Breast epithelium (tissue), 4 donors: ENCODE measurements around the gene CRYBG1. TPM values are rescaled to one million over a fixed set of nuclear protein-coding genes. Genes with fewer than 3 reads are reported as not detected.
A peak's percentile ranks its signal among the peaks of the same experiment; 100 is the strongest.

ENCODE experiments used
- DNase-seq, 2 donors: peaks; one replicate each; pipeline ENCODE4 v3.0.0-alpha.2; 2019; ENCODE audit warnings: low spot score in 2 of 2
- H3K27ac ChIP-seq, 2 donors: fragments of 200-600 bp; sonication (generic) in 1 of 2; one replicate each; pipeline ENCODE4 v1.5.1; 2016 to 2019; ENCODE audit warnings: mild to moderate bottlenecking in 1 of 2
- H3K27me3 ChIP-seq, 2 donors: fragments of 200-600 bp; sonication (generic) in 1 of 2; one replicate each; pipeline versions ENCODE4 v1.5.1 to v1.6.0; 2017 to 2019; ENCODE audit warnings: control low read depth in 1 of 2, mild to moderate bottlenecking in 1 of 2
- H3K36me3 ChIP-seq: fragments of 200-600 bp; one replicate; pipeline ENCODE4 v1.5.1; 2019
- H3K4me1 ChIP-seq, 2 donors: fragments of 200-600 bp; sonication (generic); one replicate each; pipeline ENCODE4 v1.5.1; 2016 to 2019; ENCODE audit warnings: control low read depth in 1 of 2
- H3K4me3 ChIP-seq, 3 donors: fragments of 200-600 bp; sonication (generic); 1 replicate in 2 of 3; 2 replicates in 1 of 3; pipeline ENCODE4 v1.5.1; 2016 to 2019; ENCODE audit warnings: mild to moderate bottlenecking in 3 of 3, moderate library complexity in 2 of 3
- H3K9me3 ChIP-seq, 2 donors: fragments of 200-600 bp; sonication (generic) in 1 of 2; one replicate each; pipeline ENCODE4 v1.5.1; 2016 to 2019; ENCODE audit warnings: control low read depth in 1 of 2
- CTCF ChIP-seq, 3 donors: fragments of 450-650 bp; IDR thresholded peaks; one replicate each; pipeline ENCODE4 v1.5.1; 2016 to 2017; ENCODE audit warnings: antibody characterized with exemption in 3 of 3, mild to moderate bottlenecking in 3 of 3, moderate library complexity in 3 of 3
- POLR2A ChIP-seq: fragments of 450-650 bp; IDR thresholded peaks from one replicate; pipeline ENCODE4 v1.6.1; 2016; ENCODE audit warnings: antibody characterized with exemption, mild to moderate bottlenecking, moderate library complexity
- POLR2AphosphoS5 ChIP-seq, 3 donors: sonication (generic); formaldehyde crosslinking; IDR thresholded peaks; one replicate each; pipeline ENCODE4 v1.6.1; 2017; ENCODE audit warnings: antibody characterized with exemption in 3 of 3
- intact Hi-C: fragments of 100-400 bp; cut with DNase I; formaldehyde crosslinking; loops from one replicate; pipeline ENCODE4 v1.15.1; 2023; ENCODE audit warnings: low total_unique reads
- total RNA-seq, 3 donors: library from RNA; depleted of rRNA; stranded (reverse); fragments of >200 nt; gene quantifications; one replicate each; pipeline ENCODE4 v1.1.0, GENCODE V29; 2016

Gene CRYBG1
- total RNA-seq, 3 donors from 2014 or later = 30.9 to 142 (median 38.3) TPM

DNA sequence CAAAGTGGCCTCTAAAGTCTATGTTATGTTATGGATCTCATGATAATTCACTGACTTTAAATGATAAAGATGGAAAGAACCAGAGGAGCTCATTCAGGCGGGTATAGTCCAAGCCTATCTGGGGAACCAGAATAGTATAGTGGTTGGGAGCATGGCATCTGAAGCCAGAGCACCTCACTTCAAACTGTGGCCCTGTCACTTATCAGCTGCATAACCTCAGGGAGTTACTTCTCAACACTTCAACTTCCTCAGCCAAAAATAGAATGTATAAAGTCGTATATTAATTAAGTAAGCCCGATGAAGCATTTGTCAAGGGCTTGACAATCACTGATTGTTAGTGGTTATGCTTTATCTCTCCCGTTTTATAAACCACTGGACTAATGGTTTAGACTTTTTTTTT is 156.1 kb downstream of the CRYBG1 start:
- intact Hi-C loops = no loop called here
- H3K36me3 ChIP-seq = no peaks in the 10 kb centered on the region
- no peaks in the 10 kb centered on the region for H3K27me3 ChIP-seq
- no peak for DNase-seq
- H3K9me3 ChIP-seq = no peaks in the 10 kb centered on the region
- TF ChIP-seq POLR2AphosphoS5 (IDR thresholded peaks at IDR 0.05) (no peak), CTCF (IDR thresholded peaks at IDR 0.05) (no peak), POLR2A (no peak)
- no peak overlapping the region for H3K4me3 ChIP-seq
- peak overlapping the region; percentile 44 to 96 for H3K27ac ChIP-seq
- H3K4me1 ChIP-seq = peaks cover 4 to 6% of the 10 kb centered on the region in 2 donors

DNA sequence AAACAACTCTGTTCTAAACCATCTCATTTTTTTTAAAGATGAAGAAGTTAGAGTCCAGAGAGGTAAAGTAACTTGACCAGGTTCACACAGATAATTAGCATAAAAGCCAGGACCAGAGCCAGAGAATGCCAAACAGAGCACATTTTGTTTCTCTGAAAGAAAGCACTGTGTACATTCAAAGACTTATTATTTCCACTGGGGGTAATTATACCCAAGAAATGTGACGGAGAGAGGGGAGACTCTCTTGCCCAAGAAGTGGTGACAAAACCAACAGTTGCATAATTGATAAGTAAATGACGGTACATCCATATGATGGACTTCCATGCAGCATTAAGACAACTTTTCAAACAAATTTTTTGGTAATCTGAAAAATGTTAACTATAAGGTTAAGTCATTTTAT is 157.2 kb downstream of the CRYBG1 start:
- no peak for DNase-seq
- H3K36me3 ChIP-seq = no peaks in the 10 kb centered on the region
- no peaks in the 10 kb centered on the region for H3K27me3 ChIP-seq
- no peaks in the 10 kb centered on the region for H3K9me3 ChIP-seq
- TF ChIP-seq CTCF (IDR thresholded peaks at IDR 0.05) (no peak), POLR2A (no peak), POLR2AphosphoS5 (IDR thresholded peaks at IDR 0.05) (no peak)
- intact Hi-C loops = no loop called here
- H3K4me1 ChIP-seq = peaks cover 0 to 6% of the 10 kb centered on the region in 2 donors
- no peak overlapping the region for H3K4me3 ChIP-seq
- H3K27ac ChIP-seq = no peak overlapping the region

GRCh38 chr6:106518748-106519147 is 158.2 kb downstream of the CRYBG1 start:
- H3K4me1 ChIP-seq = no peaks in the 10 kb centered on the region
- TF ChIP-seq POLR2AphosphoS5 (IDR thresholded peaks at IDR 0.05) (no peak), CTCF (IDR thresholded peaks at IDR 0.05) (no peak), POLR2A (no peak)
- H3K9me3 ChIP-seq = no peaks in the 10 kb centered on the region
- peak overlapping the region; percentile 34 to 55 for H3K27ac ChIP-seq
- intact Hi-C loops = no loop called here
- DNase-seq = no peak
- no peaks in the 10 kb centered on the region for H3K27me3 ChIP-seq
- H3K36me3 ChIP-seq = no peaks in the 10 kb centered on the region
- no peak overlapping the region for H3K4me3 ChIP-seq

DNA sequence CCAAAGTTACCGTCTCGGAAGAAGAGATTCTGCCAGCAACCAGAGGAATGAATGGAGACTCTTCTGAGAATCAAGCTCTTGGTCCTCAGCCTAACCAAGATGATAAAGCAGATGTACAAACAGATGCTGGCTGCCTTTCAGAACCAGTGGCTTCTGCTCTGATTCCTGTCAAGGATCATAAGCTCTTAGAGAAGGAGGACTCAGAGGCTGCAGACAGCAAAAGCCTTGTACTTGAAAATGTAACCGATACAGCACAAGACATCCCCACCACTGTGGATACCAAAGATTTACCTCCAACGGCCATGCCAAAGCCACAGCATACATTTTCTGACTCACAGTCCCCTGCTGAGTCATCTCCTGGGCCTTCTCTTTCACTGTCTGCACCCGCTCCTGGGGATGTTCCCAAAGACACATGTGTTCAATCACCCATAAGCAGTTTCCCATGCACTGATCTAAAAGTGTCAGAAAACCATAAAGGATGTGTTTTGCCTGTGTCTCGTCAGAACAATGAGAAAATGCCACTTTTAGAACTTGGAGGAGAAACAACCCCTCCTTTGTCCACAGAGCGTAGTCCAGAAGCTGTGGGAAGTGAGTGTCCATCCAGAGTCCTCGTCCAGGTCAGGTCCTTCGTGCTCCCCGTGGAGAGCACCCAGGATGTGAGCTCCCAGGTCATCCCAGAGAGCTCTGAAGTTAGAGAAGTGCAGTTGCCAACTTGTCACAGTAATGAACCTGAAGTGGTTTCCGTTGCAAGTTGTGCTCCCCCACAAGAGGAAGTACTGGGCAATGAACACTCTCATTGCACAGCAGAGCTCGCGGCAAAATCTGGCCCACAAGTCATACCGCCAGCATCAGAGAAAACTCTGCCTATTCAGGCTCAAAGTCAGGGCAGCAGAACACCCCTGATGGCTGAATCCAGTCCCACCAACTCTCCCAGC is 159.2 kb downstream of the CRYBG1 start:
- TF ChIP-seq POLR2AphosphoS5 (IDR thresholded peaks at IDR 0.05) = no peak
- no peak for TF ChIP-seq CTCF (IDR thresholded peaks at IDR 0.05)
- TF ChIP-seq POLR2A = no peak
- Histone ChIP-seq H3K36me3 (no peaks in the 10 kb centered on the region), H3K4me1 (peaks cover 0 to 4% of the 10 kb centered on the region in 2 donors), H3K27me3 (no peaks in the 10 kb centered on the region), H3K27ac (peak overlapping the region; percentile 34 to 55), H3K9me3 (no peaks in the 10 kb centered on the region), H3K4me3 (no peak overlapping the region)
- intact Hi-C loops = no loop called here
- no peak for DNase-seq

DNA sequence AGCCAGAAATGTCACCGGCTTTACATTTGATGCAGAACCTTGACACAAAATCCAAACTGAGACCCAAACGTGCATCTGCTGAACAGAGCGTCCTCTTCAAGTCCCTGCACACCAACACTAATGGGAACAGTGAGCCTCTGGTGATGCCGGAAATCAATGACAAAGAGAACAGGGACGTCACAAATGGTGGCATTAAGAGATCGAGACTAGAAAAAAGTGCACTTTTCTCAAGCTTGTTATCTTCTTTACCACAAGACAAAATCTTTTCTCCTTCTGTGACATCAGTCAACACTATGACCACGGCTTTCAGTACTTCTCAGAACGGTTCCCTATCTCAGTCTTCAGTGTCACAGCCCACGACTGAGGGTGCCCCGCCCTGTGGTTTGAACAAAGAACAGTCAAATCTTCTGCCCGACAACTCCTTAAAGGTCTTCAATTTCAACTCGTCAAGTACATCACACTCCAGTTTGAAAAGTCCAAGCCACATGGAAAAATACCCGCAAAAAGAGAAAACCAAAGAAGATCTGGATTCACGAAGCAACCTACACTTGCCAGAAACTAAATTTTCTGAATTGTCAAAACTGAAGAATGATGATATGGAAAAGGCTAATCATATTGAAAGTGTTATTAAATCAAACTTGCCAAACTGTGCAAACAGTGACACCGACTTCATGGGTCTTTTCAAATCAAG is 160.3 kb downstream of the CRYBG1 start:
- peak overlapping the region in 1 of 2 donors; percentile 55 for H3K27ac ChIP-seq
- no peak for TF ChIP-seq POLR2AphosphoS5 (IDR thresholded peaks at IDR 0.05)
- no peak for TF ChIP-seq CTCF (IDR thresholded peaks at IDR 0.05)
- TF ChIP-seq POLR2A = no peak
- H3K27me3 ChIP-seq = no peaks in the 10 kb centered on the region
- H3K36me3 ChIP-seq = no peaks in the 10 kb centered on the region
- peaks cover 0 to 4% of the 10 kb centered on the region in 2 donors for H3K4me1 ChIP-seq
- H3K9me3 ChIP-seq = no peaks in the 10 kb centered on the region
- no peak overlapping the region for H3K4me3 ChIP-seq
- intact Hi-C loops = no loop called here
- DNase-seq = no peak
